Measurements from ENCODE around the gene SLC22A2.

The SLC22A2 gene

DNA sequence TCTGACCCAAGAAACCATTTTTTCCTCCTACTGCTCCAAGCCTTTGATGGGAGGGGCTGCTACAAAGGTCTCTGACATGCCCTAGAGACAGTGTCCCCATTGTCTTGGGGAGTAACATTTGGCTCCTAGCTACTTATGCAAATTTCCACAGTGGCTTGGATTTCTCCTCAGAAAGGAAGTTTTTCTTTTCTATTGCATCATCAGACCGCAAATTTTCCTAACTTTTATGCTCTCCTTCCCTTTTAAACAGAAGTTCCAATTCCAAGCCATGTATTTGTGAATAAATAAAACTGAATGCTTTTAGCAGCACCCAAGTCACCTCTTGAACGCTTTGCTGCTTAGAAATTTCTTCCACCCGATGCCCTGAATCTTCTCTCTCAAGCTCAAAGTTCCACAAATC, 51.0 kb downstream of the SLC22A2 start:
- DNase-seq (ENCODE audit: low read depth), result no peak

DNA sequence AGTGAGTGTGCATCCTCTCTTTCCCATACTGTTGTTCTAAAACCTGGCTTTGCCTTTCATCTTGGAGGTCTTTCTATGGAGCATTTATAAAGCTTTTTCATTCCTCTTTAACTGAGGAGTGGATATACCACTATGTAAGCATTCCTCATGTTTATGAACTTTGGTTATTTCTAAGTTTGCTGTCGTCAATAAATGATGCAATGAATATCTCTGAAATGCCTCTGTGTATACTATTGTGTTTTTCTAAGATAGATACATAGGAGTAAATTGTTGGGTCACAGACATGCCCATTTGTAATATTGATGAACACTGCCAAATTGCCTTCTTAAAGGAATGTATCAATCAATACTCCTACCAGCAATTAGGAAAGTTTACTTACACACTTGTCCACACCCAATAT, 53.9 kb downstream of the SLC22A2 start:
- no peak for DNase-seq (ENCODE audit: low read depth)

GRCh38 chr6:160203953-160204352, 54.7 kb downstream of the SLC22A2 start:
- no peak for DNase-seq (ENCODE audit: low read depth)

GRCh38 chr6:160203522-160203921, 55.1 kb downstream of the SLC22A2 start:
- DNase-seq (ENCODE audit: low read depth), result no peak

- DNase-seq (ENCODE audit: low read depth), result no peak
These were observed 55.5 kb downstream of the SLC22A2 start for GRCh38 chr6:160203076-160203475.

- no peak for DNase-seq (ENCODE audit: low read depth)
These were observed 56.2 kb downstream of the SLC22A2 start for GRCh38 chr6:160202411-160202810.

DNA sequence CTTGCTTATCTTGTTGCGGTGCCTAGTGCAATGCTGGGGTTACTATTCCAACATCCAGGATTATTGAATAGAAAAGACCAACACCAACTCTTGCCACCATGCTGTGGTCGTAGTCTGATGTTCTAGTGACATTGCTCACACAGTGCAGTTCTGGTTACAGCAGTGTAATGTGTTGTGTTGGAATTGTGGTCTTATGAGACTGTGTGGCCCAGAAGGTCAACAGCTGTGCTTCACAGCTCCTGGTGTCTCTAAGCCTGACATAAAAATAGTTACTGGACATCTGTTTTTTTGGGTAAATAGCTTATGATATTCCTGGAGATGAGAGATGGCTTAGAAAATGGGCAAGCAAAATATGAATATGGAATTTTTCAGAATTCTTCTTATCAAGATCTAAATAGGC, 57.6 kb downstream of the SLC22A2 start:
- DNase-seq (ENCODE audit: low read depth), result no peak

GRCh38 chr6:160198606-160199211, 59.9 kb downstream of the SLC22A2 start:
- no peak for DNase-seq (ENCODE audit: low read depth)

GRCh38 chr6:160197662-160198061, 61.0 kb downstream of the SLC22A2 start:
- no peak for DNase-seq (ENCODE audit: low read depth)

- DNase-seq (ENCODE audit: low read depth), result no peak
These were observed 63.8 kb downstream of the SLC22A2 start for GRCh38 chr6:160194808-160195207.

GRCh38 chr6:160192840-160193239, 65.8 kb downstream of the SLC22A2 start:
- DNase-seq (ENCODE audit: low read depth), result no peak

DNA sequence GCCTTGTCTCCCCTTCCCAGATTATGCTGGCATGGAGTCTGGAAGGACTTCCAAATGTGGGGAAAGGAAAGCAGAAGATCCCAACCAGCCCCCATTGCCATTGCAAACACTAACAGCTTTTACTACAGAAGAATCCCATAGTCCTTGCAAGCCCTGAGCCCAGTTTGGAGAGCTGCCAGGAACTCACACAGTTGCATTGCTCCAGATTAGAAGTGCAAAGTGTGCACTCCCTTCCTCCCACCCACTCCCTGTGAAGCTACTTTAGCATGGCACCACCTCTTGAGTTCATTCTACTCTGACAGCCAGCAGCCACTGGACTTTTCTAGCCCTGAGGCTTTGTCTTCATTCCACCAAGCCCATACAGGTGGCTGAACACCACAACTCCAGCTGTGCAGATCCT, 67.6 kb downstream of the SLC22A2 start:
- no peak for DNase-seq (ENCODE audit: low read depth)

DNA sequence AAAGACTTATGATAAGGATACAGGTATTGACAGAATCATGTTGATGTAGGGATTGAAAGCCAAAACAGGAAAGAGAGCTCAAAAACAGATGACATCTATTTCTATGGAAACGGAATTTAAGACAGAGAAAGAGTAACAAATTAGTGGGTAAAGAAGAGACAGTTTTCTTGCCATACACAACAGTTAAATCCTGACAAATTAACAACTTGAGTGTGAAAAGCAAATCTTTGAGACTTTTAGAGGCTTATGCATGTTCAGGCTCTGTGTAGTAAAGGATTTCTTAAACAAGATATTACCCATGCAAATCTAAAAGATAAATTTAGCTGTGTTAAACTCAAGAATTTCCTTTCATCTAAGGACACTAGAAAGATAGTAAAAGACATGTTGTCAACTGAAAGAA, 68.5 kb downstream of the SLC22A2 start:
- no peak for DNase-seq (ENCODE audit: low read depth)

DNA sequence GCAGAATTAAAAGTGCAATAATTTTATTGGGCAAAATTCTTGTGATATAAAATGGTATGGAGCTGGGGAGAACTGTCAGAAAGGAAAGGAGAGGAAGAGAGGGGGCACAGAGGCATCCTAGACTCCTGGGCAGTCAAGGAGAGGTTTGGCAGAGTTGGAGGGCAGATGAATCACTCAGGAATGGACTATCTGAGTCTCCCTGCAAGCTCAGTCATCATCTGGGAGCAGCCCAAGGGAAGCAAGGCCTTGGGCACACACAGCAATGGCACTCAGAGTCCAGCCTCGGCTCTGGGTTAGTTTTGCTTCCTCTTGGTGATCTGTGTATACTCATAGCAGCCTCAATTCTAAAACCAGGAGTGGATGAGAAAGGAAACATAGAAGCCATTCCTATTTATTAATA, 69.8 kb downstream of the SLC22A2 start:
- no peak for DNase-seq (ENCODE audit: low read depth)

- DNase-seq (ENCODE audit: low read depth), result no peak
These were observed 77.9 kb downstream of the SLC22A2 start for GRCh38 chr6:160180706-160181105.

DNA sequence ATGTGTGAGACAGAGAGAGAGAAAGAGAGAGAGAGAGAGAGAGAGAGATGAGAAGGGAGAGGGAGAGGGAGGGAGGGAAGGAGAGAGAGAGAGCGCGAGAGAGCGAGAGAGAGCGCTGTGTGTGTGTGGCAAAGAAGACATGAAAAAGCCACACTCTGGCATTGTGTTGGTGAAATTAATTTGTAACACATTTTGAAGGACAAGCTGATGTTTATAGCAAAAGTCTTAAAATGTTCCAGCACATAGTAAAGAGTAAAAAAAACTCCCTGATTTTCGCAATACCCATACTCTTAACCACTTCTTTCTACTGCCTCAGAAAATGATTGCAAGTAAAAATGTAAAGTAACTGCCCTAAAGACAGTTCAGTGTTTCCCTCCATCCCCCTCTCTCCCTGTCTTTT, 80.3 kb downstream of the SLC22A2 start:
- no peak for DNase-seq (ENCODE audit: low read depth)

DNA sequence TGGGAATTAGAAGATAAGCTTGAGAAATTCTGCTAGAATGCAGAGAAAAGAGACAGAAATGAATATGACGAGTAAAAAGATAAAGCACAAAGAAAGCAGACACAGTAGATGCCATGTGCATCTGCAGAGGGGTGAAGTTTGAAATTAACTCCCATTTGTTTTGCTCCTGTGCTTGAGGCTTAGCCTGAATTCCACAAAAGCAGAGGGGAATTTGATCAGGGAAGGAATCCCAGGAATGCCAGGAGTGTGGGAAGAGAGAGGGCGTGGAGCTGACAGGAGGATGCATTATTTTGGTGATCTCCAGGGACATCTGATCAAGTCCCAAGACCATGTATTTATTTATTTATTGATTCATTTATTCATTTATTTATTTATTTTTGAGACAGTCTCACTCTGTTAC, 81.4 kb downstream of the SLC22A2 start:
- no peak for DNase-seq (ENCODE audit: low read depth)

GRCh38 chr6:160174681-160175080, 83.9 kb downstream of the SLC22A2 start:
- no peak for DNase-seq (ENCODE audit: low read depth)

GRCh38 chr6:160173806-160174527, 84.7 kb downstream of the SLC22A2 start:
- DNase-seq (ENCODE audit: low read depth), result no peak

DNA sequence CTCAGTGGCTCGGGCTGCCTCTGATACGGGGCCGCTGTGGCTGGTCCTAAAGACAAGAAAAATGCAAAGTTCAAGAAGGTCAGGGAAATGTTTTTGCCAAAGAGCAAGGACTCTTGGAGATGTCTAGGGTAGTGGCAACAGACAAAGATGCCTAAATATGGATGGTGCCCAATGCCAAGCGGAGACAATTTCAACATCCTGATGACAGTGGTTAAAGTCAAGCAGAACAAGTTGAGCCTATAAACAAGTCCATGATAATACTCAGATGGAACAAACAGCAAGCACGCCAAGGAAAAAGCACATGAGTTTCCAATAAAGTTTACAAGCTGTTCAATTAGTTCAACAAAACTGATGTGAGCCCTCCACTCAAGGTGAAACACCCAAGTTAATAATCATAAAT, 85.9 kb downstream of the SLC22A2 start:
- DNase-seq (ENCODE audit: low read depth), result no peak

DNA sequence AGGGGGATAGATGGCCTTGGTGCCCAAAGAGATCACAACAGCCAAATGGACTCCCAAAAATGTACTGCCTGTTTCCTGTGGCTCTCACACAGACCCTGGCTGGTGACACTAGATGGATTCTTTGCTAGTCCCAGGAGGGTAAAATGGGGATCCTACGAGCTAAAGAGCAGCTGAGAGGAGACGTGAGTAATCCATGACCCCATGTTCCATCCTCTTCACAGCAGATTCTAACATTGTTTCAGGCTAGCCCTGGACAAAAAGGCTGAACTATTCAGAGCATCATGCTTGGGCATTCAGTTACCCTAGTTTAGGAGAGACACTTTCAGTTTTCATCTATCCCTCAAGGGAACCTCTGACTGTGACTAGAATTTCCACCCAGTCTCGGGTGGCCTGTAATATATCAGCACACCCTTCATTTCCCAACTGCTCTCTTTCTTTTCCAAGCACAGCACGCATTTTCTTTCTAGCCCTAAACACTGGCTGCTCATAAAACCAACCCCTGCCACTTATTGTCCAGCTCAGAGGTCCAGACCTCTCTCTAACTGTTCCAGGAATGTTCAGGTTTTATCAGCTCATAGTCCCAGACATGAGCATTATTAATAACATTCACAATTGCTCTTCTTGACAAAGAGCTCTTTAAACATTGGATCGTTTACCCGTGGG, 88.5 kb downstream of the SLC22A2 start:
- DNase-seq (ENCODE audit: low read depth), result no peak

GRCh38 chr6:160167604-160168399, 90.8 kb downstream of the SLC22A2 start:
- no peak for DNase-seq (ENCODE audit: low read depth)

All from activated T-cell treated with anti-CD3 and anti-CD28 coated beads for 1 hour (primary cell).